Activated CD4-positive, alpha-beta T cell treated with anti-CD3 and anti-CD28 coated beads, Interleukin-2, Interleukin-6, amounts not matched to agents 100 ng/mL and 50 ng/mL, durations not matched to agents 16 hours and 8 hours (primary cell): ENCODE measurements around the gene TBX2.
A peak's percentile ranks its signal among the peaks of the same experiment; 100 is the strongest.
"Not testable (repeated sequence)": the region's sequence is repeated elsewhere in the genome, so short reads cannot be mapped to it uniquely, and the experiment has no call there.

Experiments
- DNase-seq: peaks from one replicate; pipeline ENCODE4 v3.0.0-alpha.2; 2020

Gene TBX2

DNA sequence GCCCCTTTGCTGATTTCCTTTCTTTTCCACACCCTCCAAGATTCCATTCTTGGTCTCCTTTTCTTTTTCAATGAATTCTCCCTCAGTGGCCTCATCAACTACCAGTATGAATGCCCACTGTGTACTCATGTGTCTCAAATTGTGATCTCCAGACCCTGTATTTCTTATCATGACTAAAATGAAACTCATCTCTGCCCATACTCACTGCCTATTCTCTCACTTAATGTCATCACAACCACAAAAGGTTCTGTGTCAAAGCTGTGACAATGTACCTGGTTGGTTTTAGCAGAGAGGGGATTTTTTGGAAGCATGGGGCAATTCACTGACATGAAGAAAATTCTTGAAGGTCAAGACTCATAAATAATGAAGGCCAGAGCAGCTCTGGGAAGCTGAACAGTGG is 41.1 kb downstream of the TBX2 start:
- DNase-seq: peak; percentile 68

DNA sequence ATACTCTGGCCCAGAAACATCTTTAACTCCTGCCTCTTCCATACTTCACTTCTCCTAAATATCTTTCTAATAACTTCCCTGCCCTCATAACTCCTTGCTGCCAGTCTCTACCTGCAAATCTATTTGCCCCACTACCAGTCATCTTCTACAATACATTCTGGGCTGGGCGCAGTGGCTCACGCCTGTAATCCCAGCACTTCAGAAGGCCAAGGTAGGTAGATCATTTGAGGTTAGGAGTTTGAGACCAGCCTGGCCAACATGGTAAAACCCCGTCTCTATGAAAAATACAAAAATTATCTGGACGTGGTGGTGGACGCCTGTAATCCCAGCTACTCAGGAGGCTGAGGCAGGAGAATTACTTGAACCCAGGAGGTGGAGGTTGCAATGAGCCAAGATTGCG is 41.9 kb downstream of the TBX2 start:
- DNase-seq: not testable (repeated sequence)

DNA sequence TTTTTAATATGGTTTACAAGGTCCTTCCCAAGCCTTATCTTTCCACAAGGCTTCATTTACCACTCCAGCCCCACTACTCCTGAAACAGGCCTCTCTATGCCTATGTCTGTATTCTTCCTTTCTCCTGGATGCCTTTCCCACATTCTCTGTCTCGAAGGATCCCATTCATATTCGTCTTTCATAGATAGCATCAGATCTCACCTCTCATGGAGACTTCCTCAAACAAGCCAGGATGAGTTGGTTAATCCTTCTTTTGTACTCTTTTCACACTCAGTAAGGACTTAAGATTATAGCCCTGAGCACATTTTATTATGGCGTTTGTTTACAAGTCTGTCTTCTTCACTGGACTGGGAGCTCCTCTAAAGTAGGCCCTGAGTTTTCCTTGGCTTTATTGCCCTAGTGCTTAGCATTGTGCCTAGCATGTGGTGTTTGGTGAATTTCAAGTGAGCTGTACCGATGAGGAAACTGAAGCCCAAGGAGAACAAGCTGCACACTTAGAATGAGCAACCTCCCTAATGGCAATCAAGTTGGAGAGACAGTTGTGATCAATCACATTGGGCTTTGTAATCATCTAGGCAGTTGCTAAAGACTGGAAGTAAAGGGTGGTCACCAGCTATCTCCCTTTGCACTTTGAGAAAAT is 42.6 kb downstream of the TBX2 start:
- no peak for DNase-seq

DNA sequence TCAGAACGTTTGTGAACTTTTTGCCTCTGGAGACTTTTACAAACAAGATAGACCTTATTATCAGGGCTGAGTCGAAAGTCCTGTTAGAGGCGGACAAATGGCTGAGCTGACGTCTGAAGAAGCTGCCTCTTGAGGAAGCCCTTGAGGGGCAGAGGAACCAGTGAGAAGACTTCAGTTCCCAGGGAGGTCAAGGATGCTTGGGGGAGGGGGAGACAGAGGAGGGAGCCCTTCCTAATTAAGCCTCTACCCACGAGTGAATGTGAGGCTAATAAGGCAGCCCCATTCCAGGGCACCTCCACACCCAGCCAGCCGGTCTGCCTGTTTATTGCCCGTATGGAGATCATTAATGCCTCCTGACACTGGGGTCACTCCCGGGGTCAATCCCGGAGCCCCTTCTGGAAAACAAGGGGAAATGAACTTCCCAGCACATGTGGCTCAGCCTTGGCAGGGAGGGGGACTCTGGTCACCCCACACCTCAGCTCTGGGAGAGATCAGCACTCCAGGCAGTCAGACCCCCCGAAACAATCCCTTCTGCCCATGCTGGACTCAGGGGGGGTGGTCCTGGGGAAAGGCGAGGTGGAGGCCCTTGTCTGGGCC is 43.3 kb downstream of the TBX2 start:
- DNase-seq: no peak

GRCh38 chr17:61443475-61443882 is 43.8 kb downstream of the TBX2 start:
- DNase-seq: no peak

DNA sequence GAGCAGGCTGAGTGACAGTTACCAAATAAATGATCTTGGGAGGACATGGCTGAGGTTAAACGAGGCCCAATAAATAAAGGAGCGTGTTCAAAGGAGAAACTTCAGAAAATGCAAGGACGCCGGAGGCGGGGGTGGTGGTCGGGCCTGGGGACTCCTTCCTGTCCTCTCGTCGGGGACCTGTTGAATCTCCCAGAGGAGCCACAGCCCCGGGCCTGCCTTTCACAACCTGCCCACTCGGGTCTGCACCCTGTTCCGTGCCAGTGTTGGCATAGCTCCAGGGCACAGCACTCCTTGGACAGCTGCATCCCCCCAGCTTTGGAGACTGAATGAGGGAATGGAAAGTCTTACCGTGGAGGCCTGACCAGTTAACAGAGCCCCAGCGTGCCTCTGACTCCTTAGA is 44.4 kb downstream of the TBX2 start:
- no peak for DNase-seq

DNA sequence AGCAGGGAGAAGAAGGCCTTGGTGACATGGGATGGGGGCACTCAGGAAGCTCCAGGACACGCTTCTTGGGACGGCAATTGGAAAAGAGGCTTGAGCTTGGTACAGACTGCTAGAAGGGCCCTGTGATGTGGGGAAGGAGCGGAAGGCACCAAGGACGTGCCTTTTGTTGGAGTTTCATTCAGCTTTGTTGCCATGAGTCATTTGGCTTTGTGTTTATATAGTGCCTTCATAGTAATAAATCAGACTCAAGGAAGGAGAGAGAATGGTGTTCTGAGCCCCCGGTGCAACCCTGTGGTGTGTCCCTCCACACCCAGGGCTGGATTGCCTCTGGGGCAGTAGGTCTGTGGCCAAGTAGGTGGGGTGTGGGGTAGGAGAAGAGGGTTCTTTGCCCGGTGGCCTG is 45.2 kb downstream of the TBX2 start:
- no peak for DNase-seq

- no peak for DNase-seq
Measured at GRCh38 chr17:61447358-61447757, 47.7 kb downstream of the TBX2 start.

DNA sequence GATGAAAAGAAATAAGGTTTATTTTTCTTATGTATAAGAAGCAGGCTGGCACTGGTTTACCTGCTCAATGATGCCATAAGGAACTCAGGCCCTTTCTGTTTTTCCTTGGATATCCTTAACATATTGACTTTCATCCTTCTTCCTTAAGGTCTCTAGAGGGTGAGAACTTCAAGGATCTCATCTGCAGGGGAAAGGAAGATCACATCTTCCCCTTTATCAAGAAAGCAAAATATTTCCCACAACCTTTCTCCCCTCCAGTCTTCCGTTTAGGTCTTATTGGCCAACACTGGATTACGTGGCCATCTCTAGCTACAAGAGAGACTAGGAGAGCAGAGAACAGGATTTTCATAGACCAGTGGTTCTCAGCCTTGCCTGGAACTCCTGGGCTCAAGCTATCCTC is 48.4 kb downstream of the TBX2 start:
- no peak for DNase-seq

DNA sequence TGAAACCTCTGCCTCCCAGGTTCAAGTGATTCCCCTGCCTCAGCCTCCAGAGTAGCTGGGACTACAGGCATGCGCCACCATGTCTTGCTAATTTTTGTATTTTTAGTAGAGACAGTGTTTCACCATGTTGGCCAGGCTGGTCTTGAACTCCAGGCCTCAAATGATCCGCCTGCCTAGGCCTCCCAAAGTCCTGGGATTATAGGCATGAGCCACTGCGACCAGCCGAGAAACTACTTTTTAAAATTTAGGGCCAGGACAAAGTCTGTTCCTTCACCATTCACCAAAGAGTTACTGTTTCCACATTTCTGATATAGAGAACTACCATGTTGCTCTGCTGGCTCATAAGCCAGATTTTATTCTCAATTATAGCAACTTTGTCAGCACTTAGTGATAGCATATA is 49.5 kb downstream of the TBX2 start:
- not testable (repeated sequence) for DNase-seq

DNA sequence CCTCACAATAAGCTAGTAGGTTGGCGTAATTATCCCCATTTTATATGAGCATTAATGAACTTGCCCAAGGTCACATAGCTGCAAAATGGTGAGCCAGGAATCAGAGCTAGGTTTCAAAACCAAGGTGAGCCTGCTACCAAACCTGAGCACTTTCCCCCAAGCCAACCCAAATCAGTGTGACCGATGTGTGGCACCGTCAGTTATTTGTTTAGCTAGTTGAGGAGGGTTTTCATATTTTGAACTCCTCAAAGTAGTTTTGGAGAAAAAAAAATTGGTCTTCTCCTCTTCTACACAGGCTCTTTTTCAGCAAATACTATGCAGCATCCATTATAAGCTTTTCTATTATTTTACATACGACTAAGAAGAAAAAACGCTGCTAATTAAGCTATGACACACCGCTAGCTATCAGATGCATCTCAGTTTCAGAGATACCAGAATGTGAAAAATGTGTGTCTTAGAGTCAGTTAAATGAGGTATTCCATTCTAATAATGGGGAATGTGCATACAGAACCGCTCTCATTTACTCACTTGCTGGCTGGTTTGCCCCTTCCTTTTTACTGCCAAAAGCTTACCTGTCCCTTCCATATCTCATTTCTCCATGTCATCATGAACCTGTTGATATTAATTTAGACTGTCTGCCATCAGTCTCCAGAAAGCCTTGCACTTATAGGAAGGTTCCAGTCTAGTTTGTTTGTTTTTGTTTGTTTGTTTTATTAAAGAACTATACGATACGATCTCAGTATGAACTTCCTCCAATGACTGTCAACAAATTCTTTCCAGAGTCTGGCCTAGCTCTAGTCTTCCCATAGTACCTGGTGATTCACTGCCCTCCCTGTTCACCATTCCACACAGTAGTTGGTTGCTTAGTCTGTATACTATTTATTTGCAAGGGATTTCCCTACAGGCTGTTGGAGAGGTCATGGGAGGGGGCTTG is 50.3 kb downstream of the TBX2 start:
- DNase-seq: no peak

GRCh38 chr17:61450641-61451537 is 51.2 kb downstream of the TBX2 start:
- DNase-seq: no peak

DNA sequence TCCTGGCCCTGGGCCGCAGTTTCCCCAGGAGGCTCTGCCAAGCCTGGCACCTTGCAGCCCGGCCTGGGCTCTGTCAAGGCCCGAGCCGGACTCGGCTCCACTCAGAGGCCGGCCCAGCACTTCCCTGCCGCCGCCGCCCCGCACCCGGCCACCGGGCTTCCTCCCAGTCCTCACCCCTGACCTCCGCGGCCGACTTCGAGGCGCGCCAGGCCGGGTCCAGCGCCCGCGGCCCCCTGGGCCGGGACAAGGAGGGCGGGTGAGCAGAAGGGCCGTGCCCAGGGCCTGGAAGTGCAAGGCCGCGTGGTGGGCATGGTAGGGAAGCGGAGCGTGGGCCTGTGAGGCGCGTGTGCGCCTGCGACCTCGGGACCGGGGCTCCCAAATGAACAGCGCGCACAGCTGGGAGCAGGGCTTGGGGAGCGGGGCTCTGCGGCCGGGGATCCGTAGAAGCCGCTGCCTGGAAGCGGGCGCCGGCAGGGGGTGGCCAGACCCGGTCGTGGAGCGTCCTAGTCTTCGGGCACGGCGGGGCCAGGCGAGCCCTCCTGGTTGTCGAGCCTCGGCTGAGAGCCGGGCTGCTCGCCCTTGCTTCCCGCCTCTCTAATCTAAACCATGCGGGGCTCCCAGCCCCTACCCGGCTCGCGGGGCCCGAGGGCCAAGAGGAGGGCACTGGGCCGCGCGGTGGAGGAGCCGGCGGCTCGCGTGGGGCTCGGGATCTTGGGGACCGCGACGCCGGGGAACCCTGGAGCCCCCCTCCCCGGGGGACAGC is 52.1 kb downstream of the TBX2 start:
- no peak for DNase-seq

- DNase-seq: no peak
Measured at GRCh38 chr17:61452301-61453290, 53.0 kb downstream of the TBX2 start, which contains the start of gene TBX4. Gene TBX4, plus strand, starts transcription at chr17:61452422. Its CDS starts 4,069 bp downstream, at chr17:61456491.

GRCh38 chr17:61453566-61454380 is 54.1 kb downstream of the TBX2 start:
- no peak for DNase-seq

DNA sequence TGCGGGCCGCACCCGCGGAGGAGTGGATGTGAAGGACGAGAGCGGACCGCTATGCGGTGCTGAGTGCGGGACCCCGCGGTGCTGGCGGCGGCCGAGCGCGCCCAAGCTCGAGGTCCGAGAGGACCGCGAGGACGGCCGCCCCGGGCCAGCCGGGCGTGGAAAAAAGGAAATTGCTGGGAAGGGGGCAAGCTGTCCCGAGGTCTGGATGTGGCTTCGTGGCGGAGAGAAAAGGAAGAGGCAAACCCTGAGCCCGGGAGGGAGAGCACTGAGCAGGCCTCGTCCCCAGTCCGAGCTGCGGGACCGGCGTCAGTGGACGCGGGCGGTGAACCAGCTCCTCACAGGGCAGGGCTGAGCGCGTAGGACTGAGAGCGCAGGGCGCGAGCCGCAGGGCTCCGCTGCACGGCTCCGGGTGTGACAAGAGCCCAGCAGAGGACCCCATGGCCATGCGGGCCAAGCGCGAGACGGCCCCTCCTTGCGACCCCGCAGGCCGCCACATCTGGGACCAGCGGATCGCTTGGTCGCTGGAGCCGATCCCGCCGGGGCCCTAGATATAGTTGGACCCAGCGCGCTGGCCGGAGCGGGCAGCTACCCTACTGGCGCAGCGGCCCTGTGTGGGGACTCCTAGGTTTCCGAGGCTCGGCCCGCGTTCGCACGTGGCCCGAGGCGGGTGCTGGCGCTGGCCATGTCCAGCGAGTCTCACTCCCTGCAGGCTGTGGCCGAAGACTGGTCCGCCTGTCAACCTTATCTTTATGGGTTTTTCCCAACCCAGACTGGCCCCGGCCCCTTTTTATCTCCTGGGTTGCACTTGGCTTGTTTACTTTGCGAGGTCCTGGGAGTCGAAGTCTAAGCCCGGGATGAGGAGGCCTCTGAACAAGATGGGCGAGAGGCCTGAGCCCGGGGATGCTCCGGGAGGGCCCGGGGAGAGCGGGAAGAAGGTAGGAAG is 55.0 kb downstream of the TBX2 start:
- DNase-seq: no peak

DNA sequence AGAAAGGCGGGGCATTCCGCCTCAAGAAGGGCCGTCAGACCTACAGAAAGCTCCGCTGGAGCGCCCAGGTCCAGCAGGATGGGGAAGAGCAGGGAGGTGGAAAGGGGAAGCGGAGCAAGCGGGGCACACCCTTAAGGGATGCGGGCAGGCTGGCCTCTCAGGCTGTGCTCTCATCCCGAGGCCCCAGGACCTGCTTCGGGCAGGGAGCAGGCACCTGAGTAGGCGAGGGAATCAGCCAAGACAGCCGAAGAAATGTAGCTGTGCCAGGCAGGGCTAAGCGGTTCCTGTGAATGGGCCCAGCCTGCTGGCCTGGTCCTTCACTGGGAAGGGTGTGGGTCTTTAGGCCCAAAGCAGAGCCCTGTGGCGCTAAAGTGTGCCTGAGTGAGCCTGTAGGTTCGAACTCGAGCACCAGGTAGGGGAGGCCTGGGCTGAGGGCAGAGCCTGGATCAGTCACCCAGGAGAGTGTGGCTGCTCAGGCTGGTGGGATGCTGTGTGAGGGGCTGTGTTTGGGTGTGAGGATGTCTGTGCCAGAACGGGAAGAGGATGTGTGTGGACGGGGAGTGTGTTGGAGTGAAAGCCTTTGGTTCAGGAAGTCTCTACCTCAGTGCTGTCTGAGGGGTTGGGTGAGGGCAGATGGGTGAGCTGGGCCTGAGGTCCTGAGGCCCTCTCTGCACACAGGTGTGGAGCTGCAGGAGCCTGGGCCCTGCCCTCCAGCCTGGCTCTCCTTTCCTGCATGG is 55.8 kb downstream of the TBX2 start:
- DNase-seq: no peak
